Measurements from ENCODE around the gene MEGF11.

MEGF11 gene

GRCh38 chr15:66133247-66133885 lies 120.2 kb downstream of the MEGF11 start:
- POLR2A ChIA-PET, result no interaction called here

GRCh38 chr15:66132251-66132816 lies 121.2 kb downstream of the MEGF11 start:
- CTCF ChIA-PET, result no interaction called here
- POLR2A ChIA-PET, result no interaction called here
- no peak for DNase-seq (ENCODE audit: extremely low spot score)
- TF ChIP-seq CTCF (IDR thresholded peaks at IDR 0.05; ENCODE audit: control extremely low read depth, extremely low read depth, low read depth, missing control alignments), result no peak

More at GRCh38 chr15:66133247-66133885, 120.2 kb downstream of the MEGF11 start:
- CTCF ChIA-PET, result no interaction called here
- DNase-seq (ENCODE audit: extremely low spot score), result no peak
- no peak for TF ChIP-seq CTCF (IDR thresholded peaks at IDR 0.05; ENCODE audit: control extremely low read depth, extremely low read depth, low read depth, missing control alignments)

- CTCF ChIA-PET, result no interaction called here
- TF ChIP-seq CTCF (IDR thresholded peaks at IDR 0.05; ENCODE audit: control extremely low read depth, extremely low read depth, low read depth, missing control alignments), result no peak
- no peak for DNase-seq (ENCODE audit: extremely low spot score)
- POLR2A ChIA-PET, result no interaction called here
Observed at GRCh38 chr15:66131831-66132230, 121.7 kb downstream of the MEGF11 start.

GRCh38 chr15:66131200-66131599 lies 122.3 kb downstream of the MEGF11 start:
- DNase-seq (ENCODE audit: extremely low spot score), result no peak
- no peak for TF ChIP-seq CTCF (IDR thresholded peaks at IDR 0.05; ENCODE audit: control extremely low read depth, extremely low read depth, low read depth, missing control alignments)
- POLR2A ChIA-PET, result no interaction called here
- CTCF ChIA-PET, result interaction anchor here (0.6 kb wide), 1 partner anchor 50 kb away, joined by 3 read pairs; no protein-coding TSS in a partner anchor

- TF ChIP-seq CTCF (IDR thresholded peaks at IDR 0.05; ENCODE audit: control extremely low read depth, extremely low read depth, low read depth, missing control alignments), result no peak
- ChIA-PET CTCF (interaction anchor here (0.6 to 1.7 kb wide), 2 partner anchors 12 to 51 kb away, joined by 3 to 4 read pairs; no protein-coding TSS in a partner anchor), POLR2A (no interaction called here)
- no peak for DNase-seq (ENCODE audit: extremely low spot score)
Observed at GRCh38 chr15:66130496-66131034, 123.0 kb downstream of the MEGF11 start.

GRCh38 chr15:66129586-66129985 lies 124.0 kb downstream of the MEGF11 start:
- ChIA-PET CTCF (interaction anchor here (1.1 to 1.7 kb wide), 3 partner anchors 10 to 260 kb away, joined by 3 to 4 read pairs (median 4); partner anchors contain the start of gene RAB11A), POLR2A (no interaction called here)

More at GRCh38 chr15:66129586-66129985, 124.0 kb downstream of the MEGF11 start:
- TF ChIP-seq CTCF (IDR thresholded peaks at IDR 0.05; ENCODE audit: control extremely low read depth, extremely low read depth, low read depth, missing control alignments), result no peak
- DNase-seq (ENCODE audit: extremely low spot score), result no peak
